ENCODE data around the gene NPC1L1.

The NPC1L1 gene

DNA sequence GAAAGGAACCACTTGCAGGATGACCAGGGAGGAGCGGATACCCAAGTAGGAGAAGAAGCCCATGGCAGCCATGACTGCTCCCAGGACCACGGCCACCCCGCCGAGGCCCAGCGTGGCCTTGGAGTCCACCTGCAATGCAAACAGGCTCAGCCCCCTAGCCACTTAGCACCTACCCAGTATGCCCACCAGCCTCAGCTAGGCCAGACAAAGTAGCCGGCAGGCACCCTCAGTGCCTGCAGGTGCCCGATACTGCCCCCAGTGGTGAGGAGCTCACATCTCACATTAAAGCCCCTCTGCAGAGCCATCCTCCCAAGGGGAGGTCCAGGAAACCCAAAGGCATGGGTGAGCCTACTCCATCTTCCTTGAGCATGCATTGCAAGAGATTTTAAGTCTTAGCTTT, 6.6 kb downstream of the NPC1L1 start:
- TF ChIP-seq ZNF416 (tag by site-specific recombination; IDR thresholded peaks at IDR 0.05) (no peak), CTCF (tag by site-specific recombination; IDR thresholded peaks at IDR 0.05) (peak; percentile 57)
- H3K36me3 ChIP-seq (ENCODE audit: control insufficient read depth in 2 of 2, insufficient read depth in 1 of 2, low read length in 2 of 2), result no peaks in the 10 kb centered on the region
- ChIA-PET POLR2A (interaction anchor here (0.5 to 1.0 kb wide), 4 partner anchors 26 to 45 kb away, joined by 3 to 5 read pairs (median 4); partner anchors contain the start of gene DDX56), CTCF (interaction anchor here (0.5 to 3.2 kb wide), 38 partner anchors 8 to 293 kb away, joined by 3 to 27 read pairs (median 4); partner anchors contain the start of gene NUDCD3)
- H3K4me1 ChIP-seq (ENCODE audit: control insufficient read depth, insufficient read depth, low read length), result no peaks in the 10 kb centered on the region
- no peaks in the 10 kb centered on the region for H3K9me3 ChIP-seq (ENCODE audit: control insufficient read depth, insufficient read depth, low read depth, low read length)
- H3K4me3 ChIP-seq (ENCODE audit: low read depth, low read length), result no peak overlapping the region
- no peak overlapping the region for H3K27ac ChIP-seq (ENCODE audit: extremely low read depth, low read depth, low read length)

- Histone ChIP-seq H3K36me3 (ENCODE audit: control insufficient read depth in 2 of 2, insufficient read depth in 1 of 2, low read length in 2 of 2) (no peaks in the 10 kb centered on the region), H3K4me1 (ENCODE audit: control insufficient read depth, insufficient read depth, low read length) (no peaks in the 10 kb centered on the region), H3K9me3 (ENCODE audit: control insufficient read depth, insufficient read depth, low read depth, low read length) (no peaks in the 10 kb centered on the region), H3K4me3 (ENCODE audit: low read depth, low read length) (no peak overlapping the region), H3K27ac (ENCODE audit: extremely low read depth, low read depth, low read length) (no peak overlapping the region)
- ChIA-PET CTCF (interaction anchor here (0.6 to 2.6 kb wide), 28 partner anchors 9 to 293 kb away, joined by 3 to 27 read pairs (median 4); partner anchors contain the start of gene NUDCD3), POLR2A (interaction anchor here (1.0 kb wide), 2 partner anchors 31 to 40 kb away, joined by 4 to 5 read pairs; partner anchors contain the start of gene DDX56)
- TF ChIP-seq ZNF692 (tag by site-specific recombination; IDR thresholded peaks at IDR 0.05) (0 out of 2 replicates have a peak, but pooled peaks have one; percentile 13), ZBTB6 (tag by site-specific recombination; IDR thresholded peaks at IDR 0.05) (peak; percentile 51; the same call in 1 of the 2 replicates)
- TF ChIP-seq, protein P1, sequence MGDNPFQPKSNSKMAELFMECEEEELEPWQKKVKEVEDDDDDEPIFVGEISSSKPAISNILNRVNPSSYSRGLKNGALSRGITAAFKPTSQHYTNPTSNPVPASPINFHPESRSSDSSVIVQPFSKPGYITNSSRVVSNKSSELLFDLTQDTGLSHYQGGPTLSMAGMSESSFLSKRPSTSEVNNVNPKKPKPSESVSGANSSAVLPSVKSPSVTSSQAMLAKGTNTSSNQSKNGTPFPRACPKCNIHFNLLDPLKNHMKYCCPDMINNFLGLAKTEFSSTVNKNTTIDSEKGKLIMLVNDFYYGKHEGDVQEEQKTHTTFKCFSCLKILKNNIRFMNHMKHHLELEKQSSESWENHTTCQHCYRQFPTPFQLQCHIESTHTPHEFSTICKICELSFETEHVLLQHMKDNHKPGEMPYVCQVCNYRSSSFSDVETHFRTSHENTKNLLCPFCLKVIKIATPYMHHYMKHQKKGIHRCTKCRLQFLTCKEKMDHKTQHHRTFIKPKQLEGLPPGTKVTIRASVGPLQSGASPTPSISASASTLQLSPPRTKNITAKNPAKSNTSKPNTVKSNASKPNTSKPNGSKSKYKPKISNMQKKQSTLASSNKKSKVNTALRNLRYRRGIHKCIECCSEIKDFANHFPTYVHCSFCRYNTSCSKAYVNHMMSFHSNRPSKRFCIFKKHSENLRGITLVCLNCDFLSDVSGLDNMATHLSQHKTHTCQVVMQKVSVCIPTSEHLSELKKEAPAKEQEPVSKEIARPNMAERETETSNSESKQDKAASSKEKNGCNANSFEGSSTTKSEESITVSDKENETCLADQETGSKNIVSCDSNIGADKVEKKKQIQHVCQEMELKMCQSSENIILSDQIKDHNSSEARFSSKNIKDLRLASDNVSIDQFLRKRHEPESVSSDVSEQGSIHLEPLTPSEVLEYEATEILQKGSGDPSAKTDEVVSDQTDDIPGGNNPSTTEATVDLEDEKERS (tag by site-specific recombination; IDR thresholded peaks at IDR 0.05), result no peak
Measured at GRCh38 chr7:44534087-44534486, 7.0 kb downstream of the NPC1L1 start.

DNA sequence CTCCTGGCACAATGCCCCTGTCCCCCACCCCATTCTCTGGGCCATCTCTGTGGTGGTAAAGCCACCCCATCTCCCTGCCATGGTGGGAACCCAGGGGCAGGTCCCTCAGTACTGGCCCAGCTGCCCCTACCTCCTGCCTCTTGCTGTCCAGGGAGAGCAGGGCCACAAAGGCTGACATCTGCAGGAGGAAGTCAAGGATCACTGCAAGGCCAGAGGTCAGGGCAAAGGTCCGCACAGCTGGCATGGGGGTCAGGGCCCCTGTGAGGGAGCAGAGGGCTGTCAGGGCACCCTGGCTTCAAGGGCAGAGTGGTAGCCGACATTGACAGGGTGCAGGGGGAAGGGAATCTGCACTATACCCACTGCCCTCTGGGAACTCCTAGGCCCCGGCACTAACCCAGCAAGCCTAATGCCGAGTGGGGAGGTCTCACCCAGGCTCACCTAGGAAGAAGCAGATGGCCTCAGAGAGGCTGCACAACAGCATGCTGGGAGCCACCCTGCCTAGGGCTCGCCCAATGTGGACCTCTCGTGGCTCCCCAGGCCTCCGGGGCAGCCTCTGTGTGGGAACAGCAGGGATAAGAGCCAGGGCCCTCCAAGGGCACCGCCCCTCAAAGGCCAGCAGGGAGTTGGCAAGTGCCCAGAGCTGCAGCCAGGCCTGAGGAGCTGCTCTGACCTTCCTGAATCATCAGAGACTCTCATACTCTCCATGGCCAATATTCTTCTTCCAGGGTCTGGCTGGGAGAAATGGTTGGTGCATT, 7.7 kb downstream of the NPC1L1 start:
- H3K4me1 ChIP-seq (ENCODE audit: control insufficient read depth, insufficient read depth, low read length), result no peaks in the 10 kb centered on the region
- TF ChIP-seq ZIC2 (tag by site-specific recombination; IDR thresholded peaks at IDR 0.05) (peak; percentile 76), ZSCAN16 (tag by site-specific recombination; IDR thresholded peaks at IDR 0.05) (no peak), ZNF341 (tag by site-specific recombination; IDR thresholded peaks at IDR 0.05; ENCODE audit: low read depth) (peak; percentile 54; the same call in 1 of the 2 replicates)
- no peaks in the 10 kb centered on the region for H3K36me3 ChIP-seq (ENCODE audit: control insufficient read depth in 2 of 2, insufficient read depth in 1 of 2, low read length in 2 of 2)
- ChIA-PET CTCF (interaction anchor here (0.7 to 2.6 kb wide), 15 partner anchors 9 to 90 kb away, joined by 3 to 27 read pairs (median 6); partner anchors contain the start of gene NUDCD3), POLR2A (no interaction called here)
- no peak overlapping the region for H3K27ac ChIP-seq (ENCODE audit: extremely low read depth, low read depth, low read length)
- H3K4me3 ChIP-seq (ENCODE audit: low read depth, low read length), result no peak overlapping the region
- H3K9me3 ChIP-seq (ENCODE audit: control insufficient read depth, insufficient read depth, low read depth, low read length), result no peaks in the 10 kb centered on the region

Measured in HEK293 (cell line).